ENCODE measurements around the gene RPA1.
"Not testable (repeated sequence)": the region's sequence is repeated elsewhere in the genome, so short reads cannot be mapped to it uniquely, and the experiment has no call there.

Gene RPA1

DNA sequence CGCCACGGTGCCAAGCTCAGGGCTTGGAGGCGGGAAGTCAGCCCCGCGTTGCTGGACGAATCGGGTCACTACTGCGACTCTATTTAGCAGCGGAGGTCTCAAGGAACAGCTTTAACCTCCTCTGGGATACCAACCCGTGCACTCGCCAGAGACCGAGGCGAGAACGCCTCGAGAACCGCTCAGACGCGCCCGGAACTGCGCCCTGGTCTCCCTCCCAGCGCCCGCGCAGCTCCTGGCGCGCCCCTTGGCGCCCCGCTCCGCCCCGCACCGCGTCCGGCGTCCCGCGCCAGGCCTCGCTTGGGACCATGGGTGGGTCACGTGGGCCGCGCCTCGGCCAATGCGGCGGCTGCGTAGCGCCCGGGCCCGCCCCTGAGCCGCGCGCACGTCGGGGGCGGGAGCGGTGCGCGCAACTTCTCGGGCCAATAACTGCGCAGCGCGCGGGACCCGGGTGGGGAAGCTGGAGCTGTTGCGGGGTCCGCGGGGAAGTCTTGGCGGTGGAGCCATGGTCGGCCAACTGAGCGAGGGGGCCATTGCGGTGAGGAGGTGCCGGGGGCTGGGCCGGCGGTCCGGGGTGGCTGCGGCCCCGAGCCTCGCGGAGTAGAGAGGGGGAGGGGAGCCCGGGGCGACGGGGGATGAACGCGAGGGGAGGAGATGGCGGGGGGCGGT, at the start of gene RPA1, which contains the start of gene SMYD4:
Gene RPA1, plus strand, starts transcription at position 414 of the 666 bp plus-strand sequence. Its CDS starts 89 bp downstream, at position 503.
Gene SMYD4, minus strand, starts transcription at position 311 of the 666 bp plus-strand sequence. CDS start 1,908 bp downstream, outside the sequence.
- peak; percentile 94 for DNase-seq

DNA sequence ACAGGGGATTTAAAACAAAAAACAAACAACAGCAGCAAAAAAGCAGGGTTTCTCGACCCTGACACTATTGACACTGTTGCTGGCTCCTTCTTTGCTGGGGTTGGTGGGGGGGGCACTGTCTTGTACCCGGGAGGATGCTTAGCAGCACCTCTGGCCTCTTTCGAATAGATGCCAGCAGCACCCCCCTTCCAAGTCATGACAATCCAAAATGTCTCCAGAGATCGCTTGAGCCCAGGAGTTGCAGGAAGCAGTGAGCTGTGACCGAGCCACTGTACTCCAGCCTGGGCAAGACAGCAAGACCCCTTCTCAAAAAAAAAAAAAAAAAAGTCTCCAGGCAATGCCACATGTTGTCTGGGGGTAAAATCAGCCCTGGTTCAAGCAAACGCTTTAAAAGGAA, 47.6 kb upstream of the RPA1 start:
- no peak for DNase-seq

DNA sequence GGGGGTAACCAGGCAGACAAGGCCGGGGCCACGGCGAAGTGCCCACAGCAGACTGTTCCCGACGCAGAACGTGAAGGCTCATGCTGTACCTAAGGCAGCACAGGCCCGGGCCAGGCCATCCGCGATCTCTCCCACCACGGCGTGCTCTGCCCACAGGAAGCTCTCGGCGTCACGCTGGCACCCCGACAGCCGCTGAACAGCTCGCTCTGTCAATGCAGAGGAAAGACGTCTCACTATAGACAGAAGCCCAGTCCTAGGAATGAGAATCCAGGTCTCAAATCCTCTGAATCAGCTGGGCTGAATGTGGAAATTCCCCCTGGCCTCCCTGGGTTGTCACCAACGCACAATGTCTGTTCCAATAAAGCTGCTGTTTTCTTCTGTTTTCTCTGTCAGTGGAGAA, 46.5 kb upstream of the RPA1 start:
- DNase-seq: no peak

DNA sequence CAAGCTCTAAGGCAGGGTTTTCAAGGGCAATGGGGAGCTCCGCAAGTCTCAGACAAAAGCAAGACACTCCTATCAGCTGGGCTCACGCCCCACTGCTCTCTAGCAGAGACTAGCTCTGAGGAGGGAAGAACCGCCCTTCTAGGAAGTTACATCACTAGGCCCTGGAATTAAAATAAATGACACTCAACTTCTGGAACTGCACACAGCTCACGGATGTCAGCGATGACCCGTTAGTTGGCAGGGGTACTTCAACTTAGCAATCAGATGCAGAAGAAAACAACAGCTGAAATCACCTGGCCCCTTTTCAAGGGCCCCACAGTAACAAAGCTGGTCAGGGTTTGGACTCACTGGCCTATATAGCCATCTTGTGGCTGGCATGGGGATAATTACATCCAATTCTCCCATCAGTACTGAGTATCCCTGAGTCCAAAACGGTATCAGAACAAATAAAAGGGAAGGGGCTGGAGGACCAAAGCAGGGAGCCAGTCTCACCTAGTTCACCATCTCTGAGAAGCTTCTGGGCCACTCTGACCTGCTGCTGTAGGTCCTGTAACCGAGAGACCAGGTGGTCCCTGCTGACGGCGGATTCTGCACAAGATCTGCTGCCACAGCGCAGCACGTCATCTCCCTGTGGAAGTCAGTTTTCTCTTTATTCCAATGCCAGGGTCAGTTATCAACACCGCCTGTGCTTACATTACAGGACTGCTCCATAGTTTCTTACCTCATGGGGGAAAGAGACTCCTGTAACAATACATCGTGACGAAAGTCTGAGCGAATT, 45.8 kb upstream of the RPA1 start:
- peak; percentile 51 for DNase-seq

DNA sequence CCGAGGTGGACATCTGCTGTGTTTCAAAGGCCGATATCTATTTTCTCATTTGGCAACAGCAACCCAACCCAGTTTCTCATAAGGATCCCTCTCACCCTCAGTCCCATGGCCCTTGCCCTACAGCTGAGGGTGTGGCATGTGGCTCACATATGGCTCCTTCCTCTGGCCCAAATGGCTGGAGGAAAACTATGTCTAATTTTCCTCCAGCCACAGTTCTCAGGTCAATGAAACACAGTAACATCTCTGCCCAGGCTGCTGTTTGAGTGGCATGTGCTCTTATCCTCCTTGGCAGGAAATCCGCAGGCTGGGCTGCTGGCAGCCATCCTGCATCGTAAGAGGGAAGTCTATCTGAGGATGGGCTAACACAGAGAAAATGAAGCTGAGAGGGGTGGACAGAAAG, 43.9 kb upstream of the RPA1 start:
- DNase-seq: no peak

DNA sequence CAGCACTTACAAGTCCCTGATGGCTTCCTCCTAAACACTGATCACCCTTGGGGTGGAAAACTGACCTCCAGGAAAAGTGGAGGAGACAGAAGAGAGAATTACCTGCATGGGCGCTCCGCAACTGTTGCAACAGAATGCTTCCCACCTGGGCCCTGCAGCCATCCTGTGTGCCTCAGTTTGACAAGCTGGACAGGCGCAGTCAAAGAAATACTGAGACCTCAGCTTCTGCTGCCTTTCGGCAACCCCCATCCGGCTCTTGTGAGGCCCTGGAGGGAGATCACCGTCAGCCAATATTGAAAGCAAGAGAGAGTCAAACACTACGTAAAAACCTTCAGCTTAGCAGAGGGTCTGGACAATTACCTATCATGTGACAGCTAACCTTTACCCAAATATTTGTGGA, 43.1 kb upstream of the RPA1 start:
- no peak for DNase-seq

DNA sequence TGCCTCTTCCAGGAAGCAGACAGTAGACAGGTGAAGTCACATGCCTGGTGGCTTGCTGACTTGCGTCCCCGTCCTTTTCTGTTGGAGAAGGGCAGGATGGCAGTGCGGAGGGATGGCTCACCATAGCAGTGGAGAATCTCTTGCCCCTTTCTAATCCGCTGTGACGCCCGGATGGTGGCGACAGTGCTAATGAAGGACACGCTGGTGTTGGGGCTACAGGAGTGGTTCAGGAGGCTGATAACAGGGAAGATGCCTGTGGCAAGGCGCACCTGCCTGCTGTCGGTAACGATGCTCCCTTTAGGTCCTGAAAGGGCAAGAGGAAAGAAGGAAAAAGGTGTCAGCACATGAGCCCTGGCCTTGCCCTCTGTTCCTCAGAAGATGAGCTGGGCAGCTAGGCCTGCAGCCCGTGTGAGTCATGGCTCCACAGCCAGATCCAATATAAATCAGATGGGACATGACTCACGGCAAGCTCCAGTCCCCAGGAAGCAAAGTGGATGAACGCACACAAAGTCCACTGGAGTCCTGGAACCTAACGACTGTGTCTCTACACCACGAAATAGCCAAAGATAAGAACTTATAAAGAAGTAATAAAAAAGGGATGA, 42.4 kb upstream of the RPA1 start:
- DNase-seq: no peak

DNA sequence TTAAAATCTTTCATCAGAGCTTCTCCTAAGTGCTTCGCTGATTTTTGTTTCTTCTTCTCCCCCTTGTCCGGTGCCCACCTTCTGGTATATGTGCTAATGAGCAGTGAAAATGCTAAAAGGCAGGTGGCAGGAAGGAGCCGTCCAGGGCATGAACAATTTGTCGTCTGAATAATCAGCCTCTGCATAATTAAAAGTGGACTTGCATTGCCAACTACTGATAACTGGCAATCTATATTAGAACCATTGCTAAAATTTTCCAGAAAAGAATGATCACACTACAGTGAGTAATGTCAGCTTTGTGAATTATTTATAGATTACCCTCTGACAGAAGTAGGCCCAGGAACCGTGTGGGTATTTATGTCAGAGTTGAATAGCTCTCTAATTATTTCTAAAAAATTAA, 39.9 kb upstream of the RPA1 start:
- no peak for DNase-seq

DNA sequence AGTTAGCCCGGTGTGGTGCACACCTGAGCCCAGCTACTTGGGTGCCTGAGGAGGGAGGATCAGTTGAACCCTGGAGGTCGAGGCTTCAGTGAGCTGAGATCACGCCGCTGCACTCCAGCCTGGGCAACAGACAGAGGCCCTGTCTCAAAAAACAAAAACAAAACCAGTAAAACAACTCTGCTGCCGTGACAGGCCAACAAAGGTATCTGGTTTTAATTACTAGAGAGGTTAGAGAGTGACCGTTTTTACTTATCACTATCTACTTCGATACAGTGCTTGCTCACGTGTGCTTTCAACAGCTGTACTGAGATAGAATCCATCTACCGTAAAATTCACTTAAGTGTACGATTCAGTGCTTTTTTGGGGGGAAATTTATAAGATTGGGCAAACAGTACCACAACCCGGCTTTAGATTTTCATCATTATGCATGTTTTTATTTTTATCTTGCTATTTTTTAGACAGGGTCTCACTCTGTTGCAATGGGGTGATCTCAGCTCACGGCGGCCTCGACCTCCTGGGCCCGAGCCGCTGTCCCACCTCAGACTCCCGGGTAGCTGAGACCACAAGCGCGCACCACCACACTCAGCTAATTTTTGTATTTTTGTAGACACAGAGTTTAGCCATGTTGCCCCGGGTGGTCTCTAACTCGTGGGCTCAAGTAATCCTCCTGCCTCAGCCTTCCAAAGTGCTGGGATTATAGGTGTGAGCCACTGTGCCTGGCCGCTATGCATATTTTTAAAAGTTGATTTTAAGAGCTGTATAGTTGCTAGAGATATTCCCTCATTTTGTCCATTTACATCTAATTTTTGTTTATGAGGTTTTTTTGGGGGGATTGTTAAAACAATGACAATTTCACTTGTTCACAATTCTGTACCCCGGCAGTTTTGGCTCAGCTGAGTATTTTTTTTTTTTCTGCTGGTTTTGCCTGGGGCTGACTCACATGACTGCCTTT, 37.0 kb upstream of the RPA1 start:
- no peak for DNase-seq

DNA sequence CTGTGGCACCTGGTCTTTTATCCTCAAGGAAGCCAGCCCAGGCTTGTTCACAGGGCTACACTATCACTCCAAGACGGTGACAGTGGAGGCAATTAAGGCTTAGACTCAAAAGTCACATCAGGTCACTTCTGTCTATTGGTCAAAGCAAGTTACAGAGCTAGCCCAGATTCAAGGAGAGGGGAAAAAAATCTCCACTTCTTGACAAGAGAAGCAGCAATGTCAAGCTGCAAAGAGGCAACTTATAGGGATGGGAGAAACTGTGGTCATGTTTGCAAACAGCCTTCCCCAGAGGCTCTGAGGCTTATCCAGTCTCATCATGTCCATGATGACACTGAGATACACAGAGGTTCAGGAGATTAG, 36.4 kb upstream of the RPA1 start:
- no peak for DNase-seq

DNA sequence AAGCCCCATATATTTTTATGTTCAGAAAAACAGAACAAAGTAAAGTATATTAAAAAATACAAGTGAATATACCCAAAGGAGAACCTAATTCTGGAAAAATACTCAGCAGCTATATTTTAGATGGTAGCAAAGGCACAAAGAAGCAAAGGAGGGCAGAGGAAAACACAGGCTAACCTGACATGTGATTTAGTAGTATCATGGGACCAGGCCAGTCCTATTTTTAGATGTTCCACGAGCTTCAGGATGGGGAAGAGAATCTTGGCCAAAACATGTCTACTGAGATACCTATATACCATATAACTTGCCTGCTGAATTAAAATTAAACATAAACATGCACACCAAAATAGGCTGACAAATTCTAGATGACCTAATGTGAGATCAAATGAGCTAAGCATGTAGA, 33.0 kb upstream of the RPA1 start:
- DNase-seq: no peak

DNA sequence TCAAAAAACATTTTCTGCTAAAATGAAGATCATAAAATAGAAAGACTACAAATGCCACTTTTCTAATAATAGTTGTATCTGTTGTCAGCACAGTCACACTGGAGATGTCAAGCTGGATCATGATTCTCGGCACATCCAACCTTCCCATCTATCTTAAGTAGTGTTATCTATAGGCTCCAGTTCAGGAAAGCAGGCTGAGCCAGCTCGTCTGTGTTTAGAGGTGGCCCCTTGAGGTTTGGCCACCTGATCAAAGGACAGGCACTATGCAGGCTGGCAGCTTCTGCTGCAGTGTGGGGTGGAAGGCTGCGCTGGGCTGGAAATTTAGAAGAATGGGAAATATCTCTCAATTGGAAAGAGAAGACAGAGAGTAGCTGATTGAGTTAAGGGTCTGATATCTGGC, 32.5 kb upstream of the RPA1 start:
- peak; percentile 11 for DNase-seq

DNA sequence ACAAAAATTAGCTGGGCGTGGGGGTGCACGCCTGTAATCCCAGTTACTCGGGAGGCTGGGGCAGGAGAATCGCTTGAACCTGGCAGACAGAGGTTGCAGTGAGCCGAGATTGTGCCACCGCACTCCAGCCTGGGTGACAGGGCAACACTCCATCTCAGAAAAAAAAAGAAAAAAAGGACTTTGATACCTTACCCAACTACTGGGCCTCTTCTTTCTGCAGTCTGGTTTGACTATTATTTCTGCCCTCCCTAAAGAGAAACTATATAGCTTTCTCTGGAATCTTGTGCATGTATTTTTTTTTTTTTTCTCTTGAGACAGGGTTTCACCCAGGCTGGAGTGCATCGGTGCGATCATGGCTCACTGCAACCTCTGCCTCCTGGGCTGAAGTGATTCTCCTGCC, 32.0 kb upstream of the RPA1 start:
- not testable (repeated sequence) for DNase-seq

DNA sequence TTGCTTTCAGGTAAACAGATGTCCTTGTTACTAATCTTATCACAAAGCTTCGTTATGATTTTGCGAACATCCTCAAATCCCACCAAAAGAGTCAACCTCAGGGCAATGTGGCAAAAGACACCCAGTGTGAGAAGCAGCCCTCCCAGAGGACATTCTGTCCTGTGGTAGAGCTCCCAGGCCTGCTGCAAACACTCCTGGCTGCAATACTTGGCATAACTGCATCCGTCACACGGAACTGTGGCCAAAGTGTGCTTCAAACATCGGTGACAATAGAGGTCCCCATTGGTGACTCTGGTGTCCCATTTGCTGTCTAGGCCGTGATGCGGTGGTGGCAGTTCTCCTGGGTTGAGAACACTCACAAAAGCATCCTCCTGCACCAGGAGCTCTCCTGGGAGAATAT, 29.6 kb upstream of the RPA1 start:
- no peak for DNase-seq

DNA sequence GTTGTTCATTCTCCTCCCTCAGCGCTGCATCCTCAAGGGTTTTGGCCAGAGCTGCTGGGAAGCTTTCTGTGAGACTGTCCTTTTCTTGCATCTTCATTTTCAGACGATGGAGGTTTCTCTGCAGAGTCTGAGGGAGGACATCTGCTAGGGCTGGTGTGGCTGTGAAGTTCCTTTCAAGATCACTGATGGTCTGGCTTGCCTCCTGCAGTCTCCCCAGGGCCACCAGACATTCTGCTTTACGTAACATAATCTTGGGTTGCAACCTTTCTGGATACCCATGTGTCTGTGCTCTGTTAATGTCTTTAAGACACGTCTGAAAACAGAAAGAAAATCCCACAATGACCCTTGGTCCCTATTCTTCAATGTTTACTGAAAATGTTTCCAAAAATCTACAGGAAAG, 29.1 kb upstream of the RPA1 start:
- DNase-seq: no peak

DNA sequence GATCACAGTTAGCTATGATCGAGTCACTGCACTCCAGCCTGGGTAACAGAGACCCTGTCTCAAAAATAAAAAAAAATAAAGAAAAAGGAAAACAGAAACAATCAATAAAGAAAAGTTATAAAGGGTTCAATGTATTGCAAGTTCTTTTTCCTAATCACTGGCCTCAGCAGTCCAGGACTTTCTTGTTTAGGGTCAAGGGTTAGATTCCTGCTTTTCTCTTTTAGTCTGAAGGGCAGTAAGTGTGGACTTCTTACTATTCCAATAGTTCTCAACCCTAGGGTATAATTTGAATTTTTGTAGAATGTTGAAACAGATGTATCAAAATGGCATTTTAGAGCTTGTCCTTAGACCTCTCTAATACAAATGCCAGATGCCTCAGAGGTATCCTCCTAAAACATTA, 27.4 kb upstream of the RPA1 start:
- DNase-seq: no peak

DNA sequence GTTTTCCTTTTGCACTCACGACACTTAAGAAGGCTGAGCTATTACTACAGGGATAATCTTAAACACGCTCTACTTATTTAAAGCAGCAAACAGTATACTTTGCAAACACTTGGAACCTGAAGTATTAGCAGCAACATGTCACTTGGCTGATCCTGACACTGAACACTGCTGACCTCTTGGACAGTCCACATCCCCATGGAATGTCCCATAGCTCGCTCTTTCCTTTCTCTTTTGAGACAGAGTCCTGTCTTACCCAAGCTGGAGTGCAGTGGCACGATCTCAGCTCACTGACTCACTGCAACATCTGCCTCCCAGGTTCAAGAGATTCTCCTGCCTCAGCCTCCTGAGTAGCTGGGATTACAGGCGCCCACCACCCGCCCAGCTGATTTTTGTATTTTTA, 26.5 kb upstream of the RPA1 start:
- no peak for DNase-seq

DNA sequence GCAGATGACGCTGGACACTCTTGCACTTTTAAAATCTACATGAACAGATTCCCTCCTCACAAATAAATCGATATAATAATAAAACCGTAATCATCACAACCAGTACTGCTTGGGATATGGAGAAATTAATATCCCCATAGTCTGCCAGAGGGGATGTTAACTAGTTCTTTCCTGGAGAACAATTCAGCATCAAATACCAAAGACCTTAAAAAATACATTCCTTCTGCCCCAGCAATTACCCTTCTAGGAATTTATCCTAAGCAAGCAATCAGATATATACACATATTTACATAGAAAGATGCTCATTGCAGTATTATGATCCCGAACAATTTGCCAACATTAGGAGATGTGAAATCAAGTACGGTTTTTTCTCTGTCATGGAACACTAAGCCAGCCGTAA, 21.9 kb upstream of the RPA1 start:
- no peak for DNase-seq

DNA sequence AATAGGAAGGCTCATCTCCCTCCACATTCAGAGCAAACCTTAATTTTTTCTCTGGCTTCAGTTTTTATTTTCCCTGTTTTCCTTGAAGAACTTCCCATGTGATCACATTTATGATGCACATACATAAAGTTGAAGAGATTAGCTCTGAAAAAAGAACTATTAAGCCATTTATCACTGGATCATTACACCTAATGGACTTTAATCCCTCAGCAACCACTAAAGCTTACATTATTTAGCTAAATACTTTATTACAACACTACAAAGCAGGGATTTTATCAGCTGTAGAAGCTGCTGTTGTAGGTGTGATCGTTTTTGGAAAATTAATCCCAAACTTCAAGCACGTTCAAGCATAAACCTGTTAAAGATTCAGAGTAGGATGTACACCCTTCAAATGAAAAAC, 21.2 kb upstream of the RPA1 start:
- no peak for DNase-seq

DNA sequence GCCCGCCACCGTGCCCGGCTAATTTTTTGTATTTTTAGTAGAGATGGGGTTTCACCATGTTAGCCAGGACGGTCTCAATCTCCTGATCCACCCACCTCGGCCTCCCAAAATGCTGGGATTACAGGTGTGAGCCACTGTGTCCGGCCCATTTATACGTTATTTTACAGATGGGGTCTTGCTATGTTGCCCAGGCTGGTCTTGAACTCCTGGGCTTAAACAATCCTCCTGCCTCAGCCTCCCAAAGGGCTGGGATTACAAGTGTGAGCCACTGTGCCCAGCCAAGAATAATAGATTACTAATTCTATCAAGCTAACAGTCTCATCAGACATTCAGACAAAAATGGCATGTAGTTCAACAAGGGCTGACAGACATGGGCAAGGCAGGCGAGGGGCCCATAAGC, 20.0 kb upstream of the RPA1 start:
- DNase-seq: not testable (repeated sequence)

DNA sequence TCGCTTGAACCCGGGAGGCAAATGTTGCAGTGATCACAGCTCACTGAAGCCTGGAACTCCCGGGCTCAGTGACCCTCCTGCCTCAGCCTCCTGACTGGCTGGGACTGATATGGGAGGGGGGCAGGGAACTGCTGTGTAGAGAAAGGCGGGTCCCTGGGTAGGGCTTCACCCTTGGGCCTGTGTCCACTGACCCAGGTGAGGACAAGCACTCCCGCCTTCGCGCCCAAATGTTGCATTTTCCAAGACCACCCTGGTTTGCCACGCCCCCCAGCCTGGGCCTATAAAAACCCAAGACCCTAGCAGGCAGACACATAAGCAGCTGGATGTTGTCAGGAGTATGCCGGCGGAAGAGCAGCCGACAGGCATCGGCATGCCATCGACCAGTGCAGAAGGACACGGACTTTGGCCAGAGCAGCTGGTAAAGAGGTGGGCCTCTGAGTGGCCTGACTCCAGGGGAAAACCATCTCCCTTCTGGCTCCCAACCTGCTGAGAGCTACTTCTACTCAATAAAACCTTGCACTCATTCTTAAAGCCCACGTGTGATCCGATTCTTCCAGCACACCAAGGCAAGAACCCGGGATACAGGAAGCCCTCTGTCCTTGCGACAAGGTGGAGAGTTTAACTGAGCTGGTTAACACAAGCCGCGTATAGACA, 19.2 kb upstream of the RPA1 start:
- DNase-seq: no peak

DNA sequence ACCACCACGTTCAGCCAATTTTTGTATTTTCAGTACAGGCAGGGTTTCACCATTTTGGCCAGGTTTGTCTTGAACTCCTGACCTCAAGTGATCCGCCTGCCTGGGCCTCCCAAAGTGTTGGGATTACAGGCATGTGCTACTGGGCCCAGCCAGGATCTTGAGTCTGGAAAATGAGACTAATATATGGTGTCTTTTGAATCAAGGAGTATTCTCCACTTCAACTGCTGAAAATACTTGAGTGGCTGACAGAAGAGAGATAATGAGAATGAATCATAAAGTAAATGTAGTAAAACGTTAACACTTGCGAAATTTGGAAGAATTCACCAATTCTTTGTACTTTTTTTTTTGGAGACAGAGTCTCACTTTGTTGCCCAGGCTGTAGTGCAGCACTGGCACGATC, 16.7 kb upstream of the RPA1 start:
- no peak for DNase-seq
